Skin epidermis (tissue), 12 donors: Measurements from ENCODE around the gene ALDH1L2.
"Not testable (repeated sequence)": the region's sequence is repeated elsewhere in the genome, so short reads cannot be mapped to it uniquely, and the experiment has no call there.

ENCODE experiments used
- H3K27ac ChIP-seq, 21 experiments: fragments of 200-600 bp; sonication (generic) in 11 of 21; one replicate each; pipeline ENCODE4 v1.5.0; 2020; ENCODE audit warnings: mild to moderate bottlenecking in 3 of 21, inconsistent platforms in 2 of 21, moderate library complexity in 2 of 21
- H3K4me3 ChIP-seq, 7 experiments: fragments of 200-600 bp; sonication (generic) in 2 of 7; one replicate each; pipeline ENCODE4 v1.5.0; 2020; ENCODE audit warnings: inconsistent platforms in 2 of 7, mild to moderate bottlenecking in 2 of 7, moderate library complexity in 1 of 7

ALDH1L2 gene

GRCh38 chr12:105084251-105085250 is at the start of gene ALDH1L2:
Gene ALDH1L2, minus strand, starts transcription at chr12:105084458. Its CDS starts 22 bp downstream, at chr12:105084436.
- H3K27ac ChIP-seq, result peak within 1 kb of the TSS in 18 of 21 experiments; percentile 22 to 85 (median 52)

DNA sequence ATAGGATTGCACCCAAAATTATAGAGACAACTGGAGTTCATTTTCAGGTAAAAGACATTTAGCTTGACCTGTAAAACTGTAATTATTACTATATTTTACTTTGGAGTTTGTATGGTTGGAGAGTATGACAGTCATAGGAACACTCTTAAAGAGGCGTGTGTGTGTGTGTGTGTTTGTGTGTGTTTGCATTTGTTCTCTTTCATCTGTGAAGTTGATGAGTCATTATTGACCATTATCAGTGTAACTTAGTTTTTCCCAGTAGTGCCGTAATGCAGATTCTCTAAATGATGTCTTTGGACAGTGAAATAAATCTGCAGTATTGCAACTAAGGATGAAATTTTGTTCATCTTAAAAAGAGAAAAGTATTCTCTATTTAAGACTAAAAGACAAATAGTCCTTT is 36.3 kb upstream of the ALDH1L2 start:
- no peak overlapping the region for H3K4me3 ChIP-seq
- no peak overlapping the region for H3K27ac ChIP-seq

More at GRCh38 chr12:105084251-105085250, at the start of gene ALDH1L2:
- peak within 1 kb of the TSS; percentile 41 to 53 (median 48) for H3K4me3 ChIP-seq

DNA sequence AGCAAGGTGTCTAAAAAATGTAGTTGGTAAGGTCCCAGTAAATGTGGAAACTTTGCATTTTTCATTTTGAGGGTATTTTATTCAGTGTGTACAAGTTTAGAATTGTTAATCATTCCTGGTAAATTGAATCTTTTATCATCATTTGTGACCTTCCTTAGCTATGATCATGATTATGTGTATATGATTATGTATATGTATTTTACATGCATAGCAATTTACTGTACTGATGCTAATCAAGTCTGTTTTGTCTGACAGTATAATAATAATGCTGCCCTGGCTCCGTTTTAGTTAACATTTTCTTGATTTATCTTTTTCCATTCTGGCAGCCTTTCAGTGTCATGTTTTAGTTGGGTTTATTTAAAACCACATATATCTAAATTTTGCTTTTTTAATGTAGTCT is 32.7 kb upstream of the ALDH1L2 start:
- Histone ChIP-seq H3K27ac (no peak overlapping the region), H3K4me3 (no peak overlapping the region)

GRCh38 chr12:105113094-105113493 is 28.8 kb upstream of the ALDH1L2 start:
- Histone ChIP-seq H3K27ac (no peak overlapping the region), H3K4me3 (no peak overlapping the region)

DNA sequence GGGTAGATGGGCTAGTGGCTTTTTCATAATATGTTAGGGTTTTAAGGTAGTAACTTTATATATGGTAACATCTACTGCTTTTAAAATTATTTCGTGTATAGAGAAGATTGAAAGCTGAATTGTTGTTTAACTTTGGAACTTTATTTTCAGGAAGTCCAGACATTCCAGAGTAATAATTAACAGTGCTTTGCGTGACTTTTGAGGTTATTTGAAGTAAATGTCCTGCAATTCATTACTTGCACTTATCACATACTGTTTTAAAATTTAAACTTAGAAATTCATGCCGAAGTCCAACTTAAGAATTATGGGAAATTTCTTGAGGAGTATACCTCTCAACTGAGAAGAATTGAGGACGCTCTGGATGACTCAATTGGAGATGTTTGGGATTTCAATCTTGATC is 26.6 kb upstream of the ALDH1L2 start:
- no peak overlapping the region for H3K4me3 ChIP-seq
- no peak overlapping the region for H3K27ac ChIP-seq

DNA sequence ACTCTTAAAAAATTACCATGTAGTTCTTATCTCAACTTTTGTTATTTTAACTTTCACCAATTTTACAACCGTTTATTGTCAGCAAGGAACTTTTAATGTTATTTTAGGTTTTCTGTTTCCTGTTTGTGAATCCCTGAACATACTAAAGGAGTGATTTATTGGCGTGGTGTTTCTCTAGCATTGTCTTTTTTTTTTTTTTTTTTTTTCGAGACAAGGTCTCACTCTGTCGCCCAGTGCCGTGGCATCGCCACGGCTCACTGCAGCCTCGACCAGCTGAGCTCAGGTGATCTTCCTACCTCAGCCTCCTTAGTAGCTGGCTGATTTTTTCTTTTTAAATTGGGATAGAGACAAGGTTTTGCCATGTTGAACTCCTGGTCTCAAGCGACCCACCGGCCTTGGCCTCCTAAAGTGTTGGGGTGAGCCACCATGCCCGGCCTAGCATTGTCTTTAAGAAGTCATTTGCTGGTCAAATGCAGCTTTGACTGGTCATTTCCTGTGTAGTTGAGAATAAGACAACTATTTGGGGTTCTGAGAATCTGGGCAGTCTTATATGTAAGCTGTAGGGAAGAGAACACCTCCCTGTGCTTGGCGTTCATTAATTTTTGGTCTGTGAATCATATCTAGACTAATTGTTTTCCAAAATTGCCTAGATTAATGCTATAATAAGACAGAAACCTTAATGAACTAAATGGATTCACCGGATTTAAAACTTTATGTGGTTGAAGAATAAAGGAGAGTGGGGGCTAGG is 25.4 kb upstream of the ALDH1L2 start:
- peak overlapping the region in 15 of 21 experiments; percentile 2 to 97 (median 32) for H3K27ac ChIP-seq

GRCh38 chr12:105107494-105108371 is 23.5 kb upstream of the ALDH1L2 start, which contains the start of gene WASHC4:
Gene WASHC4, plus strand, starts transcription at chr12:105107731. Its CDS starts 70 bp downstream, at chr12:105107801.
- Histone ChIP-seq H3K27ac (peak within 1 kb of the TSS; percentile 85 to 99 (median 97)), H3K4me3 (peak within 1 kb of the TSS; percentile 76 to 98 (median 90))

More for the DNA sequence above, 25.4 kb upstream of the ALDH1L2 start:
- peak overlapping the region in 6 of 7 experiments; percentile 5 to 98 (median 15) for H3K4me3 ChIP-seq

GRCh38 chr12:105107171-105107493 is 22.9 kb upstream of the ALDH1L2 start:
- peak overlapping the region; percentile 76 to 98 (median 90) for H3K4me3 ChIP-seq
- H3K27ac ChIP-seq, result peak overlapping the region in 20 of 21 experiments; percentile 79 to 99 (median 97)

DNA sequence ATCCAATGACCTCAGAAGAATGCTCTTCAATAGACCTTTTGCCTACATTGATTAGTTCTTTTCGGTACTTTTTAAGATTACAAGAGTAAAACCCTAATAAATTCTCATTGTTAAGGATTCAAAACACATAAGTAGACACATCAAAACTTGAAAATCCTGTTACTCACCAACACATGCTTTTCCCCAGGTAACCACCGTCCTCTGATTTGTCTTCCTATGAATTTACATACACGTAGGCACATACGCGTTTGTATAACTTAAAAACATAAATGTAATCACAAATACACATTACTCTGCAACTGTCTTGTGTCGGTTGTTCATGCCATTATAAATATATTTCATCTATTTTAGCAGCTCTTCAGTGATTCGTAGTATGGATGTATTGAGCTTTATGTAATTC is 22.4 kb upstream of the ALDH1L2 start:
- peak overlapping the region; percentile 76 to 98 (median 90) for H3K4me3 ChIP-seq
- H3K27ac ChIP-seq, result peak overlapping the region in 15 of 21 experiments; percentile 79 to 99 (median 97)

- no peak overlapping the region for H3K4me3 ChIP-seq
- H3K27ac ChIP-seq, result no peak overlapping the region
These were observed 20.5 kb upstream of the ALDH1L2 start for GRCh38 chr12:105104762-105105161.

DNA sequence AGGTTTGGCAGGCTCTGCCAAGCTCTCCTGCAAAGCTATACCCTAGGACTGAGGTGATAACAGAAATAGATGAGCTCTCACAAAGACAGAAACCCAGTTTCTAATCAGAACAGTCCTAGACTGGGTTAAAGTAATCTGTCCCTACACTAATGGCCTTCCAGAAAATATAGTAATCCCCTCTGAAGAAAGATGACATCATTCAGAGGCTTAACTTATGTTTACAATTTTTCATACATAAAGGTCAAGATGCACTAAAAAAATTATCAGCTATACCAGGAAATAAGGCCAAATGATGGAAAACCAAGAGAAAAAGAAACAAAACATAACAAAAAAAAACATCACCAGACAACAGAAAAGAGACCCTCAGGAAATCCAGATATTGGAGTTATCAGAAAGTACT is 18.4 kb upstream of the ALDH1L2 start:
- no peak overlapping the region for H3K27ac ChIP-seq
- no peak overlapping the region for H3K4me3 ChIP-seq

DNA sequence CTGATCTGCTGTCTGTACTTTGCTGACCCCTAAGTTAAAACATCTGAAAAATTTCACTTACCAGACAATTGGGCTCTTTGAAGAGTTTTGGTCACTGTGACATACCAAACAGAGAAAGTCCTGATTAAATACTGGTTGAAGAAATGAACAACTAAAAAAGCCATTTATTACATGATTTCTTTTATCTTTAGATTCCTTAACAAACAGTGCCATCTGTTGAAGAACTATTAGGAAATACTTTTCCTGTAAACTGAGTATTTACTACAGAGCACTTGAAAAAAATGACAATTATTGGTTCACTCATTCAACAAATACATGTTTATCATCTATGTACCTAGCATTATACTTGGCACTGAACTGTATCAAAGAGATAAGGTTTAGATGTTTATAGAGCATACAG is 16.7 kb upstream of the ALDH1L2 start:
- Histone ChIP-seq H3K27ac (no peak overlapping the region), H3K4me3 (no peak overlapping the region)

GRCh38 chr12:105100207-105100985 is 16.1 kb upstream of the ALDH1L2 start:
- H3K27ac ChIP-seq, result no peak overlapping the region
- H3K4me3 ChIP-seq, result no peak overlapping the region

DNA sequence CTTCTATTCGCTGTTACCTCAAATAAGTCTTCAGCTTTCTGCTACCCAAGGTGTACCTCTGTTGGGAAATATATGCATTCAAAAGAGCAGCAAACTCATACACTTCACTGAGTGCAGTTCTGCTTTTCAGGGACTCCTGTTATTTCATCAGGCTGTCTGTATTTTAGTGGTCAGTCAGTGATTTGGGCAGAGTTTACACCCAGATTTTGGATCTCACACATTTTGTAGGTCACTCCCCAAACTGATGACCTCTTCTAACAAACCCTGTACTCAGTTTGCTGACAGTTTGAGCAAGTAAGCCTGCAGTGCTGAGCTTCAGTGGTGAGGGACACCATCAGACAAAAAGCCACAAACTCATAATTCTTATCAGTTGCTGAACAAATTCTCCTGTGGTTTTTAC is 15.1 kb upstream of the ALDH1L2 start:
- Histone ChIP-seq H3K4me3 (no peak overlapping the region), H3K27ac (no peak overlapping the region)

GRCh38 chr12:105095338-105095737 is 11.1 kb upstream of the ALDH1L2 start:
- H3K27ac ChIP-seq, H3K4me3 ChIP-seq: not testable (repeated sequence)

DNA sequence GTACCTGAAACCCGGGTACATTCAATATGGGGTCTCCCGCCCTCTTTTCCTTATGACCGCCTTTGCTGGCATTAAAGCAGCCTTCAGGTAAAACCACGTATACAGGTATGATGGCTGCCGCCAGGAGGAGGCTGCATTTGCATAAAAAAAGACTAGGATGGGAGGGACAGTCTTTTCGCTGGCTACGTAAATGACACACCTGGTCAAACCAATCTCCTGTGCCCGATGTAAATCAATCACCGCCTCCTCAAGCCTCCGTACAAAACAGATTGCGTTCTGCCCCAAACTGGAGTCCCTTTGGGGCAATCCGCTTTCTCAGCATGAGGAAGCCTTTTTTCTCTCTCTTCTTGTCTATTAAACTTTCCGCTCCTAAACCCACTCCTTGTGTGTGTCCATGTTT is 8.1 kb upstream of the ALDH1L2 start:
- Histone ChIP-seq H3K4me3 (peak overlapping the region in 2 of 7 experiments; percentile 2 to 4), H3K27ac (peak overlapping the region in 2 of 21 experiments; percentile 15 to 25)

GRCh38 chr12:105091476-105092206 is 7.4 kb upstream of the ALDH1L2 start:
- Histone ChIP-seq H3K27ac (peak overlapping the region in 2 of 21 experiments; percentile 15 to 25), H3K4me3 (peak overlapping the region in 1 of 7 experiments; percentile 4)

- no peak overlapping the region for H3K27ac ChIP-seq
- no peak overlapping the region for H3K4me3 ChIP-seq
These were observed 6.1 kb upstream of the ALDH1L2 start for GRCh38 chr12:105090361-105090760.
